ENCODE measurements around the gene ASS1.

ASS1 gene

GRCh38 chr9:130512199-130512598 lies 67.4 kb downstream of the ASS1 start:
- peaks cover 9% of the 10 kb centered on the region for H3K27me3 Mint-ChIP-seq
- intact Hi-C loops (cut with micrococcal nuclease) = no loop called here
- H3K4me1 Mint-ChIP-seq (ENCODE audit: low read depth) = no peaks in the 10 kb centered on the region
- no peaks in the 10 kb centered on the region for H3K9me3 Mint-ChIP-seq
- no peak overlapping the region for H3K4me3 Mint-ChIP-seq
- no peak overlapping the region for H3K27ac Mint-ChIP-seq
- no peaks in the 10 kb centered on the region for H3K36me3 Mint-ChIP-seq (ENCODE audit: low read depth)

- Mint-ChIP-seq H3K4me3 (no peak overlapping the region), H3K9me3 (no peaks in the 10 kb centered on the region), H3K36me3 (ENCODE audit: low read depth) (no peaks in the 10 kb centered on the region), H3K27me3 (peaks cover 9% of the 10 kb centered on the region), H3K27ac (no peak overlapping the region), H3K4me1 (ENCODE audit: low read depth) (no peaks in the 10 kb centered on the region)
- intact Hi-C loops (cut with micrococcal nuclease) = no loop called here
Measured at GRCh38 chr9:130513078-130513477, 68.3 kb downstream of the ASS1 start.

- no peak overlapping the region for H3K27ac Mint-ChIP-seq
- intact Hi-C loops (cut with micrococcal nuclease) = no loop called here
- H3K4me3 Mint-ChIP-seq = no peak overlapping the region
- no peaks in the 10 kb centered on the region for H3K9me3 Mint-ChIP-seq
- no peaks in the 10 kb centered on the region for H3K4me1 Mint-ChIP-seq (ENCODE audit: low read depth)
- no peaks in the 10 kb centered on the region for H3K36me3 Mint-ChIP-seq (ENCODE audit: low read depth)
- H3K27me3 Mint-ChIP-seq = peaks cover 4% of the 10 kb centered on the region
Measured at GRCh38 chr9:130518233-130518632, 73.5 kb downstream of the ASS1 start.

- H3K4me3 Mint-ChIP-seq = no peak overlapping the region
- H3K9me3 Mint-ChIP-seq = no peaks in the 10 kb centered on the region
- no peak overlapping the region for H3K27ac Mint-ChIP-seq
- intact Hi-C loops (cut with micrococcal nuclease) = no loop called here
- H3K27me3 Mint-ChIP-seq = peaks cover 4% of the 10 kb centered on the region
- H3K4me1 Mint-ChIP-seq (ENCODE audit: low read depth) = no peaks in the 10 kb centered on the region
- no peaks in the 10 kb centered on the region for H3K36me3 Mint-ChIP-seq (ENCODE audit: low read depth)
Measured at GRCh38 chr9:130518943-130519799, 74.4 kb downstream of the ASS1 start.

- Mint-ChIP-seq H3K27me3 (peaks cover 2% of the 10 kb centered on the region), H3K4me1 (ENCODE audit: low read depth) (no peaks in the 10 kb centered on the region), H3K36me3 (ENCODE audit: low read depth) (no peaks in the 10 kb centered on the region), H3K4me3 (no peak overlapping the region), H3K27ac (no peak overlapping the region), H3K9me3 (no peaks in the 10 kb centered on the region)
- intact Hi-C loops (cut with micrococcal nuclease) = no loop called here
Measured at GRCh38 chr9:130519927-130520326, 75.2 kb downstream of the ASS1 start.

- intact Hi-C loops (cut with micrococcal nuclease) = no loop called here
- Mint-ChIP-seq H3K4me1 (ENCODE audit: low read depth) (no peaks in the 10 kb centered on the region), H3K27me3 (no peaks in the 10 kb centered on the region), H3K27ac (no peak overlapping the region), H3K4me3 (no peak overlapping the region), H3K36me3 (ENCODE audit: low read depth) (no peaks in the 10 kb centered on the region), H3K9me3 (no peaks in the 10 kb centered on the region)
Measured at GRCh38 chr9:130521715-130522114, 77.0 kb downstream of the ASS1 start.

- Mint-ChIP-seq H3K4me3 (no peak overlapping the region), H3K9me3 (no peaks in the 10 kb centered on the region), H3K27ac (no peak overlapping the region), H3K36me3 (ENCODE audit: low read depth) (no peaks in the 10 kb centered on the region), H3K4me1 (ENCODE audit: low read depth) (no peaks in the 10 kb centered on the region), H3K27me3 (no peaks in the 10 kb centered on the region)
- intact Hi-C loops (cut with micrococcal nuclease) = no loop called here
Measured at GRCh38 chr9:130522233-130522808, 77.6 kb downstream of the ASS1 start.

- intact Hi-C loops (cut with micrococcal nuclease) = no loop called here
- Mint-ChIP-seq H3K4me3 (no peak overlapping the region), H3K27ac (no peak overlapping the region), H3K36me3 (ENCODE audit: low read depth) (no peaks in the 10 kb centered on the region), H3K4me1 (ENCODE audit: low read depth) (no peaks in the 10 kb centered on the region), H3K9me3 (no peaks in the 10 kb centered on the region), H3K27me3 (peaks cover 3% of the 10 kb centered on the region)
Measured at GRCh38 chr9:130523921-130524320, 79.2 kb downstream of the ASS1 start.

GRCh38 chr9:130526193-130526853 lies 81.6 kb downstream of the ASS1 start:
- Mint-ChIP-seq H3K27me3 (peaks cover 8% of the 10 kb centered on the region), H3K27ac (no peak overlapping the region), H3K4me1 (ENCODE audit: low read depth) (no peaks in the 10 kb centered on the region), H3K9me3 (no peaks in the 10 kb centered on the region), H3K36me3 (ENCODE audit: low read depth) (no peaks in the 10 kb centered on the region), H3K4me3 (no peak overlapping the region)
- intact Hi-C loops (cut with micrococcal nuclease) = no loop called here

- Mint-ChIP-seq H3K4me1 (ENCODE audit: low read depth) (no peaks in the 10 kb centered on the region), H3K4me3 (no peak overlapping the region), H3K27me3 (peaks cover 8% of the 10 kb centered on the region), H3K27ac (no peak overlapping the region), H3K36me3 (ENCODE audit: low read depth) (no peaks in the 10 kb centered on the region), H3K9me3 (no peaks in the 10 kb centered on the region)
- intact Hi-C loops (cut with micrococcal nuclease) = no loop called here
Measured at GRCh38 chr9:130526854-130527650, 82.3 kb downstream of the ASS1 start.

GRCh38 chr9:130527651-130528310 lies 83.0 kb downstream of the ASS1 start:
- Mint-ChIP-seq H3K36me3 (ENCODE audit: low read depth) (no peaks in the 10 kb centered on the region), H3K4me3 (no peak overlapping the region), H3K27ac (no peak overlapping the region), H3K9me3 (no peaks in the 10 kb centered on the region), H3K27me3 (peaks cover 12% of the 10 kb centered on the region), H3K4me1 (ENCODE audit: low read depth) (no peaks in the 10 kb centered on the region)
- intact Hi-C loops (cut with micrococcal nuclease) = no loop called here

GRCh38 chr9:130528674-130529073 lies 83.9 kb downstream of the ASS1 start:
- no peaks in the 10 kb centered on the region for H3K4me1 Mint-ChIP-seq (ENCODE audit: low read depth)
- H3K27me3 Mint-ChIP-seq = peaks cover 13% of the 10 kb centered on the region
- no peaks in the 10 kb centered on the region for H3K36me3 Mint-ChIP-seq (ENCODE audit: low read depth)
- intact Hi-C loops (cut with micrococcal nuclease) = no loop called here
- no peak overlapping the region for H3K27ac Mint-ChIP-seq
- H3K4me3 Mint-ChIP-seq = no peak overlapping the region
- no peaks in the 10 kb centered on the region for H3K9me3 Mint-ChIP-seq

GRCh38 chr9:130530938-130531337 lies 86.2 kb downstream of the ASS1 start:
- Mint-ChIP-seq H3K36me3 (ENCODE audit: low read depth) (no peaks in the 10 kb centered on the region), H3K4me3 (no peak overlapping the region), H3K9me3 (no peaks in the 10 kb centered on the region), H3K27ac (no peak overlapping the region), H3K27me3 (peaks cover 29% of the 10 kb centered on the region), H3K4me1 (ENCODE audit: low read depth) (no peaks in the 10 kb centered on the region)
- intact Hi-C loops (cut with micrococcal nuclease) = no loop called here
